Esophagus squamous epithelium (tissue), 5 donors: ENCODE measurements around the gene CREB3L1. TPM values are rescaled to one million over a fixed set of nuclear protein-coding genes. Genes with fewer than 3 reads are reported as not detected.

Experiments used
- DNase-seq: peaks from one replicate; lab custom pipeline; 2025; lab: John Stamatoyannopoulos, UW
- H3K27ac ChIP-seq, 4 donors: fragments of 200-600 bp; sonication (generic); one replicate each; pipeline ENCODE4 v1.5.1; 2016 to 2019; ENCODE audit warnings: mild to moderate bottlenecking in 1 of 4
- H3K27me3 ChIP-seq, 4 donors: fragments of 200-600 bp; sonication (generic); 1 replicate in 3 of 4; 2 replicates in 1 of 4; pipeline versions ENCODE4 v1.5.1 to v1.6.0; 2017 to 2021; ENCODE audit warnings: antibody characterized with exemption in 1 of 4
- H3K36me3 ChIP-seq, 3 donors: fragments of 200-600 bp; sonication (generic); one replicate each; pipeline ENCODE4 v1.5.1; 2016 to 2019
- H3K4me1 ChIP-seq, 3 donors: fragments of 200-600 bp; sonication (generic); one replicate each; pipeline ENCODE4 v1.5.1; 2017 to 2019
- H3K4me3 ChIP-seq, 4 donors: fragments of 200-600 bp; sonication (generic); 1 replicate in 3 of 4; 2 replicates in 1 of 4; pipeline ENCODE4 v1.5.1; 2016 to 2019; ENCODE audit warnings: mild to moderate bottlenecking in 2 of 4, moderate library complexity in 1 of 4
- H3K9me3 ChIP-seq, 3 donors: fragments of 200-600 bp; sonication (generic); one replicate each; pipeline ENCODE4 v1.5.1; 2016 to 2019
- POLR2A ChIP-seq, 4 donors: fragments of 450-650 bp; IDR thresholded peaks; one replicate each; pipeline ENCODE4 v1.6.1; 2017; ENCODE audit warnings: antibody characterized with exemption in 4 of 4, mild to moderate bottlenecking in 4 of 4, moderate library complexity in 3 of 4
- WGBS, 2 donors: methylation state at CpG; one replicate each; pipeline ENCODE4 v1.1.5; 2018; 5-methylcytosine and 5-hydroxymethylcytosine counted together
- intact Hi-C: fragments of 100-400 bp; cut with DNase I; formaldehyde crosslinking; loops from one replicate; pipeline ENCODE4 v1.15.0; 2022
- total RNA-seq, 4 donors: library from RNA; depleted of rRNA; stranded (reverse); fragments of >200 nt; gene quantifications; one replicate each; pipeline ENCODE4 v1.1.0, GENCODE V29; 2016
- TF ChIP-seq, protein P1 (sequence below), 6 experiments: fragments of 450-650 bp in 4 of 6; fragments of 200-600 bp in 2 of 6; sonication (generic) in 2 of 6; IDR thresholded peaks; one replicate each; pipeline ENCODE4 v1.5.1; 2016 to 2019; ENCODE audit warnings: antibody characterized with exemption in 6 of 6, mild to moderate bottlenecking in 4 of 6, moderate library complexity in 4 of 6
- donor health status: DM: yes; HTN: yes; CAD: no.

The CREB3L1 gene
- total RNA-seq, 4 donors from 2014 or later: 0.13 to 2.1 (median 0.63) TPM

DNA sequence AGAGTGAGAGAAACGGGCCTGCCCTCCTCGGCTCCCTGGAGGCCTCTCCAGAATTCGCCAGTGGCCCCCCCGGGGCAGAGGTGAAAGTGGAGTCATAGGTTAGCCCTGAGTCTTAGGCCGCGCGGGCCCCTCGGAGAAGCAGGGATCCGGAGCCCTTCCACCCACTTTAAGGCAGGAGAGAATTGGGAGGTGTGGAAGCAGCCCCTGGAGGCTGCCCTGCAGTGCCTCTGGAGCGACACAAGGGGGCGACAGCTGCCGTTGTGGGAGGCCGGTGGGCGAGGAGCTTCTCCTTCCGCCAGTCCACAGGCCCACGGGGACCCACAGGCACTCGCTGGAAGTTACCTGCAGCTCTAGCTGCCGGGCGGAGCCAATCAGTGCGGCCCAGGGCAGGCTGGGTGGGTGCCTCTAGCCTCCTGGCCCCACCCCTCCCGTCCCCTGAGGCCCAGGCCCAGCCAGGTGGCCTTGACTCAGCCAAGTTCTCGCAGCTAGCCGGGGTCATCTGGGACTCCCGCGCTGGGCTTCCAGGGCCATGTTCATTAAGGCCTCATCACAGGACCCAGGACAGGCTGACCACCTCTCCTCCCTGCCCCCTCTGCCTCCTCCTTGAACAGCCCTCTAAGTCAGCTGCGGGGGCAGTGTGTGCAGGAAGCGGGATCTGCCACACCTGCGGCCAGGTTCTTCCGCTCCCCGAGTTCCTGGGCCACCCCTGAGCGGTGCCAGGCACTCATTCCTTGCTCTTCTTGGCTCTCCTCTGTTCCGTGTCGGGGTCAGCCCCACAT is 74.8 kb downstream of the CREB3L1 start:
- H3K4me1 ChIP-seq: peaks cover 61 to 94% (median 63%) of the 10 kb centered on the region in 3 donors

DNA sequence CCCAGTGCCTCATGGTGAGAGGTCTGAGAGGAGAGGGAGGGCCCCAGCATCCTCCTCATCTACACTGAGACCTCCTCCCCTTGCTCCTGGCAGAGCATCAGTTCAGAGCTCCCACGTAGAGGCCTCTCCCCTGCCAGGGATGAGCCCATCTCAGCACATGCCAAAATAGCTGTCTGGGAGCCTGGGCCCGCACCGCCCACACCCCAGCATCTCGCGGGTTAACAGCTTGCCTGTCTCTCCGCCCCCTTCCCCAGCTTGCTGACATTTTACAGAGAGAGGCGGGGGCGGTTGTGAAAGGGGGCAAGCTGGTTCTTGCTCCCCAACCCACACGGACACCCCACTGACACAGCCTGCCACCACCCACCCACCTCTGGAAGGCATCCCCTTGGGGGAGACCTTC is 76.2 kb downstream of the CREB3L1 start:
- 20% methylated on average over 1 of the region's 9 CpGs; no CpG with 5 or more reads in 1 of the 2 donors for WGBS, 2 donors
- Histone ChIP-seq H3K27me3 (no peaks in the 10 kb centered on the region), H3K36me3 (no peaks in the 10 kb centered on the region), H3K4me3 (no peak overlapping the region), H3K27ac (peak overlapping the region in 3 of 4 donors; percentile 8 to 42 (median 22)), H3K9me3 (no peaks in the 10 kb centered on the region), H3K4me1 (peaks cover 60 to 93% (median 63%) of the 10 kb centered on the region in 3 donors)
- no peak for DNase-seq
- intact Hi-C loops: no loop called here
- TF ChIP-seq, protein P1, sequence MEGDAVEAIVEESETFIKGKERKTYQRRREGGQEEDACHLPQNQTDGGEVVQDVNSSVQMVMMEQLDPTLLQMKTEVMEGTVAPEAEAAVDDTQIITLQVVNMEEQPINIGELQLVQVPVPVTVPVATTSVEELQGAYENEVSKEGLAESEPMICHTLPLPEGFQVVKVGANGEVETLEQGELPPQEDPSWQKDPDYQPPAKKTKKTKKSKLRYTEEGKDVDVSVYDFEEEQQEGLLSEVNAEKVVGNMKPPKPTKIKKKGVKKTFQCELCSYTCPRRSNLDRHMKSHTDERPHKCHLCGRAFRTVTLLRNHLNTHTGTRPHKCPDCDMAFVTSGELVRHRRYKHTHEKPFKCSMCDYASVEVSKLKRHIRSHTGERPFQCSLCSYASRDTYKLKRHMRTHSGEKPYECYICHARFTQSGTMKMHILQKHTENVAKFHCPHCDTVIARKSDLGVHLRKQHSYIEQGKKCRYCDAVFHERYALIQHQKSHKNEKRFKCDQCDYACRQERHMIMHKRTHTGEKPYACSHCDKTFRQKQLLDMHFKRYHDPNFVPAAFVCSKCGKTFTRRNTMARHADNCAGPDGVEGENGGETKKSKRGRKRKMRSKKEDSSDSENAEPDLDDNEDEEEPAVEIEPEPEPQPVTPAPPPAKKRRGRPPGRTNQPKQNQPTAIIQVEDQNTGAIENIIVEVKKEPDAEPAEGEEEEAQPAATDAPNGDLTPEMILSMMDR (IDR thresholded peaks at IDR 0.05): no peak
- no peak for TF ChIP-seq POLR2A (IDR thresholded peaks at IDR 0.05)

More for the DNA sequence above, 74.8 kb downstream of the CREB3L1 start:
- H3K27me3 ChIP-seq: no peaks in the 10 kb centered on the region
- no peaks in the 10 kb centered on the region for H3K9me3 ChIP-seq
- peak overlapping the region; percentile 24 to 61 (median 44) for H3K27ac ChIP-seq
- DNase-seq: no peak
- H3K36me3 ChIP-seq: no peaks in the 10 kb centered on the region
- peak overlapping the region in 1 of 4 donors; percentile 51 for H3K4me3 ChIP-seq
- TF ChIP-seq, protein P1 (IDR thresholded peaks at IDR 0.05): peak; percentile 63 to 93 (median 78)
- no peak for TF ChIP-seq POLR2A (IDR thresholded peaks at IDR 0.05)
- intact Hi-C loops: no loop called here
- WGBS, 2 donors: 43 to 53% methylated on average over 5 to 21 of the region's 33 CpGs

DNA sequence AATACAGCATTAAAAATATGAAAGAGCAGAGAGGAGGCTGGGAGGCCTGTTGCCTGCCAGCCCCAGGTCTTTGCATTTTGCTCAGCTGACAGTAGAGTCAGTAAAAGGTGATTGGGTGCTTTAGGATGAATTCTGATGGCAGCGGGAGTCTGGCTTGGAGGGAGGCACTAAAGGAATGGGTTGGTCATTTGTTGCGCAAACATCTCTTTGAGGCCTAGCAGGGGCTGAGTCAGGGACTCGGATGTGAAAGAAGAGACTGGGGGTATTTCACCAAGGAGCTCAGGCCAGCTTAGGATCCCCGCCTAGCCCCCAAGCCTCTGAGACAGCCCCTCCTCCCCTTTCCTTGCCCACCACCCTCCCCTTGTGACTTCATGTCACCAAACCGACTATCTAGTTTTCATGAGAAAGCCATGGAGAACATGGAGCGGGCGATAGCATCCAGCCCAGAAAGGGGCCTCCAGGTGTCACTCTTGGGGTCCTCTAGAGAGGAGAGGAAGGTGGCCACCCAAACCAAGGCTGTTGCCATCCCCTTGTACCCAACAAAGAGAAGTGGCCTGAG is 79.5 kb downstream of the CREB3L1 start:
- Histone ChIP-seq H3K4me3 (no peak overlapping the region), H3K36me3 (no peaks in the 10 kb centered on the region), H3K9me3 (no peaks in the 10 kb centered on the region), H3K27me3 (no peaks in the 10 kb centered on the region), H3K4me1 (peaks cover 42 to 87% (median 46%) of the 10 kb centered on the region in 3 donors), H3K27ac (peak overlapping the region in 2 of 4 donors; percentile 44 to 67)
- TF ChIP-seq, protein P1 (IDR thresholded peaks at IDR 0.05): no peak
- TF ChIP-seq POLR2A (IDR thresholded peaks at IDR 0.05): no peak
- no peak for DNase-seq
- 53 to 67% methylated on average over 3 to 6 of the region's 7 CpGs for WGBS, 2 donors
- intact Hi-C loops: no loop called here

DNA sequence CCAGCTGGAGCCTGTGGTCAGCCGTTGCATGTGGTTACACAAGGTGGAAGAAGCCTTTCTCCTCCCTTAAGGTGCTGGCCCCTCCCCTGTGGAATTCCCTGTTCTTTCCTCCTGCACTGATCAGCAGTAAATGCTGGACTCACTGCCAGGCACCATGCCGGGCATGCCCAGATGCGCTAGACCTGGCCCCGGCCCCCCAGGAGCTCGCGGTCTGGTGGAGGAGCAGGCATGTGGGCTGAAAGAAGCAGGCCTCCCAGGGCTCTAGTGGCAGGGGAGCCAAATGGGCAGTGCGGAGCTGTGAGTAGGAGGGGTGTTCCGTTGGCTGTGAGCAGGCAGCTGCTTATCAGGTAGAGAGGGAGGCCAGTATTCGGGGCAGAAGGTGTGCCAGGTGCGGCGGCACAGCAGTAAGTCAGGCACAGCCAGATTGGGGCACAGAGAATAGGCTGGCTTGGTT is 80.0 kb downstream of the CREB3L1 start:
- no peak for DNase-seq
- H3K27me3 ChIP-seq: no peaks in the 10 kb centered on the region
- H3K9me3 ChIP-seq: no peaks in the 10 kb centered on the region
- intact Hi-C loops: no loop called here
- 45 to 71% methylated on average over 3 to 4 of the region's 11 CpGs for WGBS, 2 donors
- H3K36me3 ChIP-seq: peaks cover 0 to under 1% (median 0%) of the 10 kb centered on the region in 3 donors
- H3K4me1 ChIP-seq: peaks cover 42 to 87% (median 46%) of the 10 kb centered on the region in 3 donors
- H3K4me3 ChIP-seq: no peak overlapping the region
- peak overlapping the region in 2 of 4 donors; percentile 44 to 67 for H3K27ac ChIP-seq
- TF ChIP-seq POLR2A (IDR thresholded peaks at IDR 0.05): no peak
- TF ChIP-seq, protein P1 (IDR thresholded peaks at IDR 0.05): no peak

DNA sequence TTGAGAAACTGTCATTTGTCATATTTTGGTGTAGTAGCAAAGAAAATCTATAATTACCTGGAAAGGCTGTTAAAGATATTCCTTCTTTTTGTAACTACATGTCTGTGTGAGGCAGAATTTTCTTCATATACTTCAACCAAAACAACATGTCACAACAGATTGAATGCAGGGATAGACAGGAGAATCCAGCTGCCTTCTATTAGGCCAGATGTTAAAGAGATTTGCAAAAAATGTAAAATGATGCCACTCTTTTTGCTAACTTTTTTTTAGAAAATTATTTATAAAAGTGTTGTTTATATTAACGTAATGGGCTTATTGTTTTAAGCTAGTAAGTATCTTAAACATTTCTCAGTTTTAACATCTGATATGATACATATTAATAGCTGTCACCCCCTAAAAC is 82.5 kb downstream of the CREB3L1 start:
- no peak overlapping the region for H3K4me3 ChIP-seq
- no peaks in the 10 kb centered on the region for H3K27me3 ChIP-seq
- intact Hi-C loops: no loop called here
- no peaks in the 10 kb centered on the region for H3K9me3 ChIP-seq
- H3K4me1 ChIP-seq: peaks cover 49 to 80% (median 53%) of the 10 kb centered on the region in 3 donors
- peaks cover 0 to 11% (median 0%) of the 10 kb centered on the region in 3 donors for H3K36me3 ChIP-seq
- H3K27ac ChIP-seq: peak overlapping the region in 1 of 4 donors; percentile 85
- TF ChIP-seq POLR2A (IDR thresholded peaks at IDR 0.05): no peak
- TF ChIP-seq, protein P1 (IDR thresholded peaks at IDR 0.05): no peak
- WGBS, 2 donors: 64 to 67% methylated on average over 1 of the region's 1 CpG
- DNase-seq: no peak
